Measurements from ENCODE around the gene LCNL1.
A peak's percentile ranks its signal among the peaks of the same experiment; 100 is the strongest.
"Not testable (repeated sequence)": the region's sequence is repeated elsewhere in the genome, so short reads cannot be mapped to it uniquely, and the experiment has no call there.

LCNL1 gene

DNA sequence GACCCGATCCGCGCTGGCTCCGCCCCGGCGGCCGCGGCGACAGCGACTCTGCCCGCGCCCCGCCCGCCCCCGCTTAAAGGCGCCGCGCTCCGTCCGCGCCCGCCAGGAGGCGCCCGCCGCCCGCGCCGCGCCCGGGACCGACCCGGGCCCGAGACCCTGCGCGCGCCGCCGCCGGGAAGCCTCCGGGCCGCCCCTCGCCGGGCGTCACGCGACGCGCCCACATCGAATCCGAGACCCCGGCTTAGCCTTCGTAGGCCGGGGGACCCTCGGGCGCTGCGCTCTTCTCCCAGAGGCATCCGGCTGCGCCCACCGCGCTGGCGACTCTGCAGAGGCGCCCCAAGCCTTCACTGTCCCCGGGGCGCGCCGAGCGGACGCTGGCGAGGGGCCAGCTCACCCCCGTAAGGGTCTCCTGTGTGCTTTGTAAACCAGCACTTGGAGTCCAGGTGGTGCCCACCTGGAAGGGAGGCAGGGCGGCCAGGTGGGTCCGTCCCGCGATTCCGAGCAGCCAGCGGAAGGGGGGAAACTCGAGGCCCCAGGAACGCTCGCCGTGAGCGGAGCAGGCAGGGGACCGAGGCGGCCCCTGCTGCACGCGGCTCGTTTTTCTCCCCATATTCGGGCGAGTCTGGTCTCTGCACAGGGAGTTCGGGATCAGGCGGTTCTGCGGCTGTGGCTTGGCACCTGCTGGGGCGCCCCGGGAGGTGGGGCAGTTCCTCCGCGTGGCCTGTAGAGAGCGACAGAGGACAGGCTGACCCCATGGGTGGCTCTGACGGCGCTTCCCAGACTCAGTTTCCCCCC is 45.7 kb downstream of the LCNL1 start:
- DNase-seq, result peak; percentile 49 to 60

DNA sequence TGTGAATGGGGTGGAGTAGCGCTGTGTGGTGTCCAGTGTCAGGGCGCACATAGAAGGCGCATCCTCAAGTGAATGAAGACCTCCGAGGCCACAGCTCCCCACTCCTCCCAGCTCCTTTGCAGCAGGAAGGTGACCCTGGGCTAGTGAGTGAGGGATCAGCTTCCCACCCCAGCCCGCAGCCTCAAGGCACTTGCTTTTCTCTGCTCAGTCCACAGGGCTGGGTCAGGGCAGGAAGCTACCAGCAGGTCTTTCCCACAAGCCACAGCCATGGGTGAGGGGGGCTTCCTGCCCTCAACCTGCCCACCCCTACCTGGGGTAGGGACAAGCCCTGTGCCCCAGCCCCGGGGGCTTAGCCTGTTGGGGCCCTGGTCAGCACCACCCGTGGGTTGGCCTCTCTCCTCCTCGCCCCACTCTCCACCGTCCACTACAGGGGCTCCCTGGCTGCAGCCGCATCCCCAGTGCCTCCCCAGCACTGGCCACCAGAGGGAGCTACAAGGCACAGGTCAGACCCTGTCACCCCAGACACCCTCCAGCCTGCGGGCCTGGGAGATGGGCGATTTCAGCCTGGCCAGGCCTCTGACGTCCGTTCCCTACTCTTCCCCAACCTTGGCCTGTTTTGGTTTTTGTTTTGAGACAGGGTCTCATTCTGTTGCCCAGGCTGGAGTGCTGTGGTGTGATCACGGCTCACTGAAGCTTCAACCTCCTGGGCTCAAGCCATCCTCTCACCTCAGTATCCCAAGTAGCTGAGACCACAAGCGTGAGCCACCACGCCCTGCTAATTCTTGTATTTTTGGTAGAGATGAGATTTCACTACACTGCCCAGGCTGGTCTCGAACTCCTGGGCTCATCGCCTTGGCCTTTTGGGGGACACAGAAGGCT is 46.5 kb downstream of the LCNL1 start:
- peak; percentile 31 to 70 for DNase-seq

DNA sequence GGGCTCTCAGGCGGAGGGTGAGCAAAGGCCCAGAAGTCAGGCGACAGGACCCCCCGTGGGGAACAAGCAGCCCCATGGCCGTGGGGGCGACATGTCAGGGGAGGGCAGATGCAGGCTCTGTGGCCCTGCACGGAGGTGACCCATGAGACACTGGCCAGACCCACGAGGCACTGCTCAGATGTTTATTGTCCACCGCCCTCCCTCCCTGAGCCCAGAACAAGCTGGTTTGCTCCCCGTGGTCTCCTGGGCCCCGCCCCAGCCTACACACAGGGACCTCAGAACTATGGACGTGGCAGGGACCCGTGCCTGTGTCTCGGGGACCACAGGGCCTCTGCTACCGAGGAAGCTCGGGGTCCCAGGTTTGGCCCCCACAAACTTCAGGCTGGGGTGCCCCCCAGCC is 47.2 kb downstream of the LCNL1 start:
- no peak for DNase-seq

DNA sequence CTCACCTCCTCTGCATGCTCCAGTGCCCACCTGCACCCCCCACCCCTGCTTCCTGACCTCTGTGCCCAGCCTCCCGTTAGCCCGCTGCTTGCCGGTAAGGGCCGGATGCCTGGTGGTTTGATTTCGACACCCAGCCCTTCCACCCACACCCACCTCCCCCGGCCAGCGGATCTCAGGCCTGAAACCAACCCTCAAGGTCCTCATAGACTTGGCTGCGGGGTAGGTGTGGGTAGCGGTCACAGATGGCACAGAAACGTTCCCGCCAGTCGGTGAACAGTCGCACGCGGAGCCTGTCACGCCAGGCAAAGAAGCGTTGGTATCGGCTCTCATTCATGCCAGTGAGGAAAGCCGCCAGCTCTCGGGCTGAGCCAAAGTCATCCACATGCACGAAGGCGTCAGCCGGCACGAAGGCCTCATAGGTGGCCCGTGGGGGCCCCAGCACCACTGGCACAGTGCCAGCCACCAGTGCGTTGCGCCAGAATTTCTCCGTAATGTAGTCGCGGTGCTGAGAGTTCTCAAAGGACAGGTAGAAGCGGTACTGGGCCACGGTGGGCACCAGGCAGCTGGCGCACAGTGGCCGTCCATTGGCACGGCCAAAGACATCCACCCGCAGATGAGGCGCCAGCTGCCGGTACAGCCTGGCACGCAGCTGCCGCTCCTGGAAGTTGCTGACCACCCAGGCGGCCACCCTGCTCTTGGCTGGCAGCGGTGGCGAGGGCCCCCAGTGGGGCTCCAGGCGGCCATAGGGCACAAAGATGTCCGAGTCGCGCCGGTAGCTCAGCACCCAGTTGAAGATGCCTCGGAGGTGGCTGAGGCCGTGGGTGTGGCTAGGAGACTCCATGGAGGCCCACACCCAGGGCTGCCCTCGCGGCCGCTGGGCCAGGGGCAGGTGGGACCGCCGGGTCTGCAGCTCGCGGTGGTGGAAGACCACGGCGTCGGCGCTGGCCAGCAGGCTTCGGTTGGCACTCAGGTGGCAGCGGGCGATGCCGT is 48.0 kb downstream of the LCNL1 start:
- DNase-seq, result no peak

DNA sequence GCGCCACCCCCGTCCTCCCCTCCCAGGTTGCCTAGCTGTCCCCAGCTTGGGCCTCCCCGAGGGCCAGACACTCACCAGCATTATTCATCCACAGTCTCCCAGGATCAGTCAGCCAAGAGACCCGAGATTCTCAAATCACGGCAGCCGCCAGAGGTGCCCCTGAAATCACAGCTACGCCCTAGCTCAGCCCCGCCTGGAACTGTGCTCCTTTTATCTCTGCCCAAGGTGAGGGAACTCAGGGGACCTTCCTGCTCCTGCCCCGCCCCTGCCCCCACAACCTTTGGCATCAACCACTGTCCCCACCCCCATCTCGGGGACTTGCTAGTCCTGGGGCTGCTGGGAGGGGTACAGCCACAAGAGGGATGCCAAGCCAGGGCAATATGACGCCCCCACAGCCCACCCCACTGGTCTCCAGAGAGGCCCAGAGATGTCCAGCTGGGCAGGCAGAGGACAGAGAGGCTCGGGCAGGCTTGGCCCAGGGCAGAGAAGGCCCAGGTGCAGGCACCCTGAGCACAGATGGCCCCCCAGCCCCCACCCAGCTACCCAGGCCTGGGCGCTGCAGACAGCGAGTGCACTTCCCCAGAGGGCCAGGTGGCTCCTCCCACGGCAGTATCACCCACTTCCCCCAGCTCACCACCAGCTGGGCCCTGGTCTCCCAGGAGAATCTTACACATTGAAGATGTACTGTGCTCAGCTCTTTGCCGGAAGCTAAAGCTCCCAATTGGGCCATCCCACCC is 49.3 kb downstream of the LCNL1 start, which contains the start of gene FUT7:
Gene FUT7 (minus strand): TSS at position 185 of the 737 bp plus-strand sequence. CDS start 97 bp downstream, at position 88.
- no peak for DNase-seq

DNA sequence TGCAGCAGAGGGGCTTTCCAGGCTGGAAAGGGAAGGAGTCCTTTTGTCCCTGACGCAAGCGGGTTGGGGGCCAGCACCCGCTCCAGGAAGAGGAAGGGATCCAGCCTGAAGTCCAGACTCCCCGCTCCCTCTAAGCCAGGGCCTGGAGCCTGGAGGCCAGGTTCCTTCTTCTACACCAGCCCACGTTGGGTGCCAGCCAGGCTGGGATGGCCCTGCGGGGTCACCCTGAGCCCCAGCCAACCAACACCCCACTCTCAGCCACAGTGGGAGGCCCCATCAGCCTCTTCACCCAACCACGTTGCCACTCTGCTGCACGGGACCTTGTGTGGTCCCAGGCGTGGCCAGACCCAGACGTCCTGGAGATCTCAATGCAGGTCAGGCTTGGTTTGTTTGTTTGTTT is 50.1 kb downstream of the LCNL1 start:
- no peak for DNase-seq

DNA sequence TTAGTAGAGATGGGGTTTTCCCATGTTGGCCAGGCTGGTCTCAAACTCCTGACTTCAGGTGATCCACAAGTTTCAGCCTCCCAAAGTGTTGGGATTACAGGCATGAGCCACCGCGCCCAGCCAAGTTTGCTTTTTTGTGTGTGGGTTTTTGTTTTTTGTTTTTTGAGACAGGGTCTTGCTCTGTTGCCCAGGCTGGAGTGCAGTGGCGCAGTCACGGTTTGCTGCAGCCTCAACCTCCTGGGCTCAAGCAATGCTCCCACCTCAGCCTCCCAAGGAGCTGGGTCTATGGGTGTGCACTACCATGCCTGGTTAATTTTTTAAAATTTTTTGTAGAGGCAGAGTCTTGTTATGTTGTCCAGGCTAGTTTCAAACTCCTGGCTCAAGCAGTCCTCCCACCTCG is 50.7 kb downstream of the LCNL1 start:
- not testable (repeated sequence) for DNase-seq

DNA sequence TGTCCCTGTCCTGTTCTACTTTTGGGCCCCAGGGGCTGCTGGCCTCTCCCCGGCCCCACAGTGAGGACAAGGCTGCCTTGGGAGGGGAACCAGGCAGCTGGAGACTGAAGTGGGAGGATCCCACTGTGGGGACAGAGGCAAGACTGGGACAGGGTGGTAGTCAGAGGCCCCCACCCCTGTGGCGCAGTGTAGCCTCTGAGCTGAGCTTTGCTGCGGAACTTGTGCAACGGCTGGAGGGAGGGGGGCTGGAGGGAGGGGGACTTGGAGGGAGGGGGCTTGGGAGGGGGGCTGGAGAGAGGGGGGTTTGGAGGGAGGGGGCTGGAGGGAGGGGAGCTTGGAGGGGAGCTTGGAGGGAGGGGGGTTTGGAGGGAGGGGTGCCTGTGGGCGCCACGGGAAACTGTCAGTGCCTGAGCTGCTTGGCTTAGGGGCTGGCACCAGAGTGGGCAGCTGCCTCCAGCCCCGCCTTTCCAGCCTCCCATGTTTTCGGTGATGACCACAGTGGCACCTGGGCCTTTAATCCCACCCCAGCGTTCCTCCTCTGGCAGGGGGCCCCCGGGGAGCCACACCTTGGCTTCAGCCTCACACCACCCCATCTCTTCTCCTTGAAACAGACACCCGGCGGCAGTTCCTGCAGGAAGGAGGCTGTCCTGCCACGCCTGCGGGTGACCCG is 51.4 kb downstream of the LCNL1 start:
- no peak for DNase-seq

DNA sequence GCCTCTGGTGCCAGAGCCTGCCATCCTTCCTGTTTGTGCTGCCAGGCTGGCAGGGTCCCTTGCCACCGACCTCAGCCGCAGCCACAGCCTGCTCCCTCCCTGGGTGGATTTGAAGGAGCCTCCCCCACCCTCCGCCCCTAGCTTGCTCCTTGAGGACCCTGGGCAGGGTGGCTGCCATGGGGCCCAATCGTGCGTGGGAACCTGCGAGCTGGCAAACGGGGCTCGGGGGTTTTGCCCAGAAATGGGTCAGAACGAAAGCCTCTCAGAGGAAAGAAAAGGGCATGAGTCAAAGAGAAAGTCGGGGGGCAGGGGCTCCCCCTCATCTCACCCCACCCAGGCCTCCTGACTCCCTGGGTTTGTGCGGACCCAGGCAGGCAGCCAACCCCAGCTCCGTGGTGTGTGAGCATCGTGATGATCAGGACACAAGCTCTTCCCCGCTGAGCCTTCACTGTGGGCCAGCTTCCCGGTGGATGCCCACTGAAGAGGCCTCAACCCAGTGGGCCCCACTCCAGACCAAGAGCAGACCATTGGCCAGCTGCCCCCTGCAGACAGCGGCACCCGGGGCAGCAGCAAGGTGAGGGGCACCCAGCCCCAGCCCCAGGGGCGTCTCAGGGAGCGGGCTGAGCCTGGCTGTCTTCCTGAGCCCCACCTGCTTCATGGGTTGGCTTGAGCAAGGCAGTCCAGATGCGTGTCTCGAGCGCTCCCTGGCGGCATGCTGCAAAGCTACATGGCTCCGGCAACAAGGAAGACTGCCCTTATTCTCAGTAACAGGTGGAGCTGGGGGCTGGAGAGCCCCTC is 52.1 kb downstream of the LCNL1 start:
- DNase-seq, result peak; percentile 79 to 82
